Jurkat, Clone E6-1 (cell line): ENCODE measurements around the gene CLTCL1.
"Not testable (repeated sequence)": the region's sequence is repeated elsewhere in the genome, so short reads cannot be mapped to it uniquely, and the experiment has no call there.

Source experiments
- DNase-seq: peaks from one replicate; pipeline ENCODE4 v3.0.0-alpha.2; 2011; ENCODE audit warnings: low read depth, low spot score
- H3K4me3 ChIP-seq: 2 replicates; pipeline ENCODE4 v1.5.1; 2011; ENCODE audit warnings: mild to moderate bottlenecking, low read length, control low read depth, moderate library complexity

CLTCL1 gene

DNA sequence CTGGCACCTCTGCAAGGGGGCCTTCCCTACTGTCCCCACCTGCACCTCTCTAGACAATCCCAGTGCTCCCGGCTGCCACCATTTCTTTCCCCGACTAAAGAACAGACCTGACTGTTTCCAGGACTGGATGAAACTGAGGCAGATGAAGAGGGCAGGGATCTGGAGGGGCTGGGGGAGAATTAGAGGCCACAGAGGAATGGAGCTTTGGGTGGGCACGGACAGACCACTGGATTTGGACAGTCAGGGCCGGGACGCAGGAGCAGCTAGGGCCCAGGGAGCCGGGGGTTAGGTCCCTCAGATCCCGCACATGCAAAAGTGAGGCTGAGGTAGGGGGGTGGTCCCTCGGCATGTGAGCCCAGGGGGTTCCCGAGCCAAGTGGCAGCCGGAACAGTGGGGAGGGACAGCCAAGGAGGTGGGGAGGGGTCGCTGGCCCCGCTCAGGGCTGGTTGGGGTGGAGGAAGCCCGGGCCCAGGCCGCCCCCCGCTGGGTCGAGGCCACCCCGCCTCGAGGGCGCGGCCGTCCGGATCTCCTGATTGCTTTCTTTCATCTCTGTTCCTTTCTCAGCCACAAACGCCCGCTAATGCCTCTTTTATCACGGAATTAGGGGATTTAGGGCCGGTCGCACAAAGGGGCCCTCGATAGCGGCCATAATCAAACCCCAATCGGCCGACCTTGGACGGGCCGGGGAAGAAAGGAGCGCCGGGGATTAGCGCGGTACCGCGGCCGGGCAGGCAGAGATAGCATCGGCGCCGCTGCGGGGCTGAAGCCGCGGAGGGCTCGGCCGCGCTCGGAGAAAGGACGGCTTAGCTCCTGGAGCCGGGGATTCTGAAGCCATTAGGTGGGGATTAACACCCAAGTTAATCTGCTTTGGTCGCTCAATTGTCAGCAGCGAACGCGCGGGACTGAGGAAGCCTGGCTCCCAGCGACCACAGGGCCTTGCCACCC is 122.2 kb downstream of the CLTCL1 start:
- no peak for DNase-seq
- no peak overlapping the region for H3K4me3 ChIP-seq

DNA sequence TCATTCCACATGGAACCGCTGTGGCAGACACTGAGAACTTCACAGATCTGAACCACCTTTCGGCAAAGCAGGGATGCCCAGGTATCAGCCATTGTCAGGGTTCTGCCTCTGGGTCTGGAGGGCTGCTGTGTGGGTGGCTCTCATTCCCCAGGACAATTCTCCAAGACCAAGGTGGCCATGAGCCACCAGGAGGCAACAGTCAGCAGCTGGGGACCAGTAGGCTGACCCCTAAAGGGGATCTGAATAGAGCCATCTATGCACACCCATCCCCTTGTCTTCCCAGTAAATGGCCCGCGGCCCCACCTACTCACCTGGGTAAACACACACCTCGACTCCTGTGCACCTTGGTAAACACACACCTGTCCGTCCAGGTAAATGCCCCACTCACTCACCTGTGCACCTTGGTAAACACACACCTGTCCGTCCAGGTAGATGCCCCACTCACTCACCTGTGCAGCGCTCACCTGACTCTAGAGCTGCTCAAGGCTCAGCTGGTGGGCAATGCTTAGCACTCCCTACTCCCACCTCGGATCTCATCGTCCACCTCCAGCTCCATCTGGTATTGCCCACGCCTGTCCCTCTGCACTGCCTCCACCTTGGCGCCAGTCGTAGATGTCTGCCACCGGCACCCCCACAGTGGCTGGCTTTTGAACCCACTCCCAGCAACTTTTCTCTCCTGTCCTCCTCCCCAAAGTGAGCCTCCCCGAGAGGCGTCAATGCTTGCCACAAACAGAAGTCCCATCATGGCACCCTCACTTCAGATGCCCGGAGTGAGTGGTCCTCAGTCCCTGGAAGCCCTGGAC is 123.2 kb downstream of the CLTCL1 start:
- no peak overlapping the region for H3K4me3 ChIP-seq
- DNase-seq = no peak

DNA sequence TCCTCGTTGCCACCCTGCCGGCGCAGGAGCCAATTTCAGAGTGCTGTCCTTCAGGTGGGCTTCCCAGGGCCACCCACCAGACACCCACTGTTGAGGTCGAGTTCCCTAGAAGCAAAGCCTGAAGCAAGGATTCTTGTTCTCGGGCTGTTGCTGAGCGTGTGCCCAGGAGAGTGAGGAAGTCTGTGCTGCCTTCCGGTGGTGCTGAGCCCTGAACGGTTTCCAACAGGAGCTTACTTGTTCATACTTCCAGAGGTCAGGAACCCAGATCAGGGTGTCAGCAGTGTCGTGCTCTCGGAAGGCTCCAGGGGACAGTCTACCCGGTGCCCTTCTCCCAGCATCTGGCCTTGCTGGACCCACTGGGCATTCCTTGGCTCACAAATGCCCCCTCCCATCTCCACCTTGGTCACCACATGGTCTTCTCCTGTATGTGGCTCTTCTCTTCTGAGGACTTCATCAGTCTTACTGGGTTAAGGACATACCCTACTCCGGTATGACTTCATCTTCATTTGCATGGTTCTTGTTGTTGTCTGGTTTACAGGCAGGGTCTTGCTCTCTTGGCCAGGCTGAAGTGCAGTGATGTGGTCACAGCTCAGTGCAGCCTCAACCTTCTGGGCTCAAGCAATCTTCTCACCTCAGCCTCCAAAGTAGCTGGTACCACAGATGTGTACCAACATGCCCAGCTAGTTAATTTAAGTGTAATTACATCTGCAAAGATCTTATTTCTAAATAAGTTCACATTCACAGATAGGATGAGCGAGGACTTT is 124.2 kb downstream of the CLTCL1 start:
- H3K4me3 ChIP-seq = no peak overlapping the region
- DNase-seq = no peak

DNA sequence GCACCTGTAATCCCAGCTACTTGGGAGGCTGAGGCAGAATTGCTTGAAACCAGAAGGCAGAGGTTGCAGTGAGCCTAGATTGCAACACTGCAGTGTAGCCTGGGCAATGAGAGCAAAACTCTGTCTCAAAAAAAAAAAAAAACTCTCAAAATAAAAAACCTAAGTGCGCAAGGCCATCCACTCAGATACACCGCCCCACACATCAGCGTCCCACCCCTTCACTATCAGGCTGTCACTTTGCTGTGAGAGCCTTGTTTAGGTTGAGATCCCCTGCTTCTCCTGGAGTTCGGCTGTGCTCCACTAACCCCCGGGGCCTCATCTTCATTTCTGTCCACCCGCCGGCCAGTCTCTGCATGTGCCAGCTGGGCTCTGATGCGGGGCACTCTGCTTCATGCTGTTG is 125.1 kb downstream of the CLTCL1 start:
- H3K4me3 ChIP-seq = no peak overlapping the region
- DNase-seq = no peak

DNA sequence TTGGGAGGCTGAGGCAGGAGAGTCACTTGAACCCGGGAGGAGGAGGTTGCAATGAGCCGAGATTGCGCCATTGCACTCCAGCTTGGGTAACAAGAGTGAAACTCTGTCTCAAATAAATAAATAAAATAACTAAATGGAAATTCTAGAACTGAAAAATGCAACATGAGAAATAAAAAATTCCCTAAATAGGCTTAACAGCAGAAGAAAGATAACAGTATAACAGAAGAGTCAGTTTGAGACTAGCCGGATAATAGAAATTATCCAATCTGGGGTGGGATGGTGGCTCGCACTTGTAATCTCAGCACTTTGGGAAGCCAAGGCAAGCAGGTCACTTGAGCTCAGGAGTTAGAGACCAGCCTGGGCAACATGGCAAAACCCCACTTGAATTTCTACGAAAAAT is 127.1 kb downstream of the CLTCL1 start:
- no peak overlapping the region for H3K4me3 ChIP-seq
- no peak for DNase-seq

DNA sequence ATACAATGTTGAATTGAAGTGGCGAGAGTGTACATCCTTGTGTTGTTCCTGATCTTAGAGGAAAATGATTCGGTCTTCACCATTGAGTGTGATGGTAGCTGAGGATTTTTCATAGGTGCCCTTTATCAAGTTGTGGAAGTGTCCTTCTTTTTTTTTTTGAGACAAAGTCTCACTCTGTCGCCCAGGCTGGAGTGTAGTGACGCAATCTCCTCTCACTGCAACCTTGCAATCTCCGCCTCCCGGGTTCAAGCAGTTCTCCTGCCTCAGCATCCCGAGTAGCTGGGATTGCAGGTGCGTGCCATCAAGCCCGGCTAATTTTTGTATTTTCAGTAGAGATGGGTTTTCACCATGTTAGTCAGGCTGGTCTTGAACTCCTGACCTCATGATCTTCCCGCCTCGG is 132.9 kb downstream of the CLTCL1 start:
- H3K4me3 ChIP-seq, DNase-seq: not testable (repeated sequence)

DNA sequence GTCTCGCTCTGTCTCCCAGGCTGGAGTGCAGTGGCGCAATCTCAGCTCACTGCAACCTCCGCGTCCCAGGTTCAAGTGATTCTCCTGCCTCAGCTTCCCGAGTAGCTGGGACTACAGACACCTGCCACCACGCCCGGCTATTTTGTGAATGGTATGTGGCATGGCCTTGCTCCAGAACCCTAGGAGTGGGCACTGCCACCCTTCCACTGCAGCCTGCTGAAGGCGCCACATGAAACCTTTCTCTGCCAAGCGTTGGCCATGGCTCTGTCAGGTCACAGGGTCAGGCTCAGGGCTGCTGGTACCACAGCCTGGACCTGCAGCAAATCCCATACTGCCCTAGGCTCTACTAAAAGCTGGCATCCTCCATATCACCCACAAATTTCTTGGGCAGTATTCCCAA is 135.4 kb downstream of the CLTCL1 start:
- H3K4me3 ChIP-seq, DNase-seq: not testable (repeated sequence)

DNA sequence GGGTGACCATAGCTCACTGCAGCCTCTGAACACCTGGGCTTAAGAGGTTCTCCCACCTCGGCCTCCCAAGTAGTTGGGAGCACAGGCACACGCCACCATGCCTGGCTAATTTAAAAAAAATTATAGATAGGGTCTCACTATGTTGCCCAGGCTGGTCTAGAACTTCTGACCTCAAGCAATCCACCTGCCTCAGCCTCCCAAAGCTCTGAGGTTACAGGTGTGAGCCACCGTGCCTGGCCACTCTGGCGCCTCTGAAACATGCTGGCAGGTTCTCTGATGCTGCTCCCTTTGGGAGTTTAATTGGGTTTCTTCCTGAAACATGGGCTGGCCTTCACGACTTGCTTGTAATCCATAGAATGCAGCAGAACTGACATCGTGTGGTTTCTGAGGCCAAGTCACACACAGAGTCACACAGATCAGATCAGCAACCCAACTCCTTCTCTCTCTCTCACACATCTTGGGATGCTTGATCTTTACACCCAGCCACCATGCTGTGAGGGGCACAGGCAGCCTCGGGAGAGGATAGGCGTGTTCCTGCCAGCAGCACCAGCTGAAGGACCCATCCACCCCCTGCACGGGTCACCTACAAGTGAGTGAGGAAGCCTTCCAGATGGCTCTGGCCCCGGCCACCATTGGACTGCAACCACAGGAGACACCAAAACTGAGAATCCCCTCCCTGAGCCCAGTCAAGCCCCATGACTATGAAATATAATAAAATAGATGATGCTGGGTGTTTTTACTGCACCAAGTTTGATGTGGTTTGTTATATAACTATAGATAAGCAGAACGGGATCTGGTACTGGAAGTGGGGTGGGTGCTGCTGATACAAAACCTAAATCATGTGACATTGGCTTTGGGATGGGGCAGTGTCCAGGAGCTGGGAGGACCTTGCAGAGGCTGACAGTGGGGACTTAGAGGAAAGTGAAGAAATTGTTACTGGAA is 138.3 kb downstream of the CLTCL1 start:
- DNase-seq = no peak
- H3K4me3 ChIP-seq = no peak overlapping the region

DNA sequence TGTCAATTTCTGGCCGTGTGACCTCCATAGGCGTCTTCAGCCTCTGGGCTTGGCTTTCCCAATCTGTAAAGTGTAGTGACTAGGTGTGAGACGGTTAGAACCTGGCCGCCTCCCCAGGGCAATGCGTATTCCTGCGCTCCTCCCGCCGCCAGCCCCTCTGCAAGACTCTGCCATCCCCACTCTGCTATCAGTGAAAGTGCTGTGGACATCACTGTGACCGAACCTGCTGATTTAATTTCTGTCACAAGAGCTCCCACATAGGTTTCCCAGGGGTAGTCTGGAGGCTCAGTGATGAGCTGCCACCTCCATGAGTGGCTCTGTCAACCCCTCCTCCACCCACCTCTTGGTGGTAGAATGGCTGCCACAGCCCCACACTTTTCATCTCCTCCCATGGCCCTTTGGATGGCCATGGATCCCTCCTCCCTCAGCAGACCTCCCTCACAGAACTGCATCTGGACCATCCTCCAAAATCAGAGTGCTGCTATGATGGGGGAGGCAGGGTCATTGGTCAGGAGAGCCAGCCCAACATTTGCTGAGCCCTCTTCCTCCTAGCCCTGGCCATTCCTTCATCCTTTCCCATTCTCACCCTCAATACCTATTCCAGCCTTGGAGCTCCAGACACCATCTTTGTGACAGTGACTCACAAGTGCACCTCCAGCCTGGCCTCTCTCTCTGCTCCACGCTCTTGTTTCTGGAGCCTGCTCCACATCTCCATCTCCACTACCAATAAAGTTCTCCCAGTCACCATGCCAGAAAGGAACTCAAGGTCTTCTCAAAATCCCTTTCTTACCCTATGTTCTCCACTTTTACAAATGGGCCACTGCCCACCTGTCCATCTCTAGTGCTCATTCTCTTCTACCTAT is 140.0 kb downstream of the CLTCL1 start:
- no peak for DNase-seq
- no peak overlapping the region for H3K4me3 ChIP-seq

DNA sequence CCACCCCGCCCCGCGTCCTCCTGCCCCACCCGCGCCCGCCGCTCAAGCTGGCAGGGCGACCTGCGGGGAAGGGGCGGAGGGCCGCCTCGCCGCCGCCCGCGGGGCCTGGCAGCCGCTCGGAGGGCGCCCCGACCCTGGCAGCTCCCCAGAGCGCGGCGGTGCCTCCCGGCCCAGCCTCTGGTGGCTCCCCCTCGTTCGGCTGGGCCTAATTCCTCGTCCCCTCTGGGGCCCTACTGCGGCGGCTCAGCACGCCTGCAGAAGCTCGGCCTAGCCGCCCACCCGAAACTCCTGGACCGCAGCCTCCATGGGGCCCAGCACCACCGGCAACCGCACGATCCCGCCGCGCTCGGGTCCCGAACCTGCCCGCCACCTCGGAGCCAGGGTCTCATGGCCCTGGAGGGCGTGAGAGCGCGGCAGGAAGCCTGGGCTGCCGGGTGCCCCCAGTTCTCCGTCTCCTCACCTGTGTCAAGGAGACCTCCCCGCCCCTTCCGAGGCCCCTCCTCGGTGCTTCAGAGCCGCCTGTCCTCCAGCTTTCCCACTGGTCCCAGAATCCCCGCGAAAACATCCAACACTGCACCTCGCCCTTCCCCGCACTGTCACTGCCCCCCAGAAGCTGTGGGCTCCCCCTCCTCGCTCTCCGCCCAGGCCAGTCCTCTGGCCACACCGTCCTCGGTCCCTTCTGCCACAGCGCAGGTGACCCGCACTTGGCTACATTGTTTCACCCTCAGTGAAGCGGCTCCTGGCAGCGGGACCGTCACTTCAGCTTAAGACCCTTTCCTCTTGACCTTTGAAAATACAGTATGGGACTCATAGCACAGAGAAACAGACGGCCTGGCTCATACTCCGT is 140.8 kb downstream of the CLTCL1 start:
- H3K4me3 ChIP-seq = no peak overlapping the region
- no peak for DNase-seq

DNA sequence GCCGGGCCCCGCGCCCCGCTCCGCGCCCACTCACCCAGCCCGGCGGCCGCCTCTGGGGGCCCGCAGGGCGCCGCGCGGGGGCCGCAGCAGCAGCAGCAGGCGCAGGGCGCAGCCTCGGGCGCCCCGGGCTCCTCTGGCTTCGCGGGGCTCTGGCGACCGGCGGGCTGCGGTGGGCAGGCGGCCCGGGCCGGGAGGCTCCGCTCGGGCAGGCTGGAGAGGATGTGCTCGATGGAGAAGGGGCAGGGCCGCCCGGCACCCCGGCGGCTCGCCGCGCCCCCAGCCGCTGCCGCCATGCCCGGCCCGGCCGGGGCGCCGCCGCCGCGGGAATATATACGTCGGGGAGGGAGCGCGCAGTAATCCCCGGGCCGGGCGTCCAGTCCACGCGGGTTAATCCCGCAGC is 141.5 kb downstream of the CLTCL1 start, which contains the start of gene GSC2:
Gene GSC2, minus strand, starts transcription at position 302 of the 400 bp plus-strand sequence. Its CDS starts 9 bp downstream, at position 293.
- DNase-seq = no peak
- H3K4me3 ChIP-seq = no peak within 1 kb of the TSS

DNA sequence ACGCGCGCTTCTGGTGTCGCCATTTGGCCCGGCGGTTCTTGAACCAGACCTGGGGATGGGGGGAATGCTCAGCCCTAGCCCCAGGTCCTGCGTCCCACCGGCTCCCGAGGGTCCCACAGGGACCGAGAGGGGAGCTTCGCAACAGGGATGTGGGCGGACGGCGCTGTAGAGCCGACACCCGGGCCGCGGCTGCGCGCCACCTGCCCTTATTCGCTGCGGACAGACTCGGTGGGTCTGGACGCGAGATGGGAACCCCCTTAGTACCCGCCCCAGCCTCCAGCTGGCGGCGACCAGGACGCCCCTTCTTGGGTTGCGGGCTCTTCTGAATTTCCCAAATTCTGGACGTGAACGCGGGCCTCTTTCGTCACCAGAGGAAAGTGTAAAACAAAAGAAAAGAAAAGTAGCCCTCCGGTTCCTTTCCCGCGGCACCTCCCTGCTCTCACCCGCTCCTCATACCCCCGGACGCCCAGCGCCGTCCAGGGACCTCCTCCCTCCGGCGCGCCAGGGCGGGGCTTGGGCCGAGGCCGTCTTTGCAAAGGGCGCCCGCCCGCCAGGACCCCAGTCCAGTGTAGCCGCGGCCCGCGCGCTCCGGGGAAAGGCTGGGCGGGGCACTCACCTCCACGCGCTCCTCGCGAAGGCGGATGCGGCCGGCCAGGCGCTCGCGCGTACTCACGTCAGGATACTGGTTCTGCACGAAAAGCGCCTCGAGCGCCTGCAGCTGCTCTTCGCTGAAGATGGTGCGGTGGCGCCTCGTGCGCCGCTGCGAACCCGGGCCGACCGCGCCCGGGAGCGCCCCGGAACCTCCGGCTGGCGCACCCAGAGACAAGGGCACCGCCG is 142.3 kb downstream of the CLTCL1 start:
- DNase-seq = no peak

DNA sequence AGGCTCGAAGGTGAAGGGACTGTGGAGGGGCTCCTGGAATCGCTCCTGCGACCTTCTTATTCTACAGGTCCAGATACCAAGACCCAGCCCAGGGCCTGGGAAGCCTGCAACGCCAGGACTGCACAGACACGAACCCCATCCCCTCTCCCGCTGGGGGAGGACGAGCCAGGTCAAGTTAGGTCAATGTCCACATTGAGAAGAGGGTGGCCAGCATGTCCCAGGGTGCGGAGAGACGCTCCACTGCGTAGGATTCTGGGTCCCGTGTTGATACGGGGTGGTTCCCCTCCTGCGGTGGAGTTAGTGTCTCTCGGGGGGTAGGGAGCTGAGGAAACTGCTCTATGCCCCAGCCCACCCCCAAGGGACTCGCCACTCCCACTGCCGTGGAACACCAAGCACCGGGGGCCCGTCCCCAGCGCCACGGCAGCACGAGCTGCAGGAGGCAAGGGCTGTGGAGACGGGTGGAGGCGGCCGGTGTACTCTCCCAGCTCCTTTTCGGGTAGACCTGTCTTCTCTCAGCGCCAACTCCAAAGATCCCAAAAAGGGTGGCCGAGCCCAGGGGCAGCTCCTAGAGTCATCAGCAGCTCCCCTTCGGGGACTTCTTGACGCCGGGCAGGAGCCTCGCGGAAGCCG is 143.0 kb downstream of the CLTCL1 start:
- no peak overlapping the region for H3K4me3 ChIP-seq
- no peak for DNase-seq

More for the DNA sequence above, 142.3 kb downstream of the CLTCL1 start:
- no peak overlapping the region for H3K4me3 ChIP-seq

DNA sequence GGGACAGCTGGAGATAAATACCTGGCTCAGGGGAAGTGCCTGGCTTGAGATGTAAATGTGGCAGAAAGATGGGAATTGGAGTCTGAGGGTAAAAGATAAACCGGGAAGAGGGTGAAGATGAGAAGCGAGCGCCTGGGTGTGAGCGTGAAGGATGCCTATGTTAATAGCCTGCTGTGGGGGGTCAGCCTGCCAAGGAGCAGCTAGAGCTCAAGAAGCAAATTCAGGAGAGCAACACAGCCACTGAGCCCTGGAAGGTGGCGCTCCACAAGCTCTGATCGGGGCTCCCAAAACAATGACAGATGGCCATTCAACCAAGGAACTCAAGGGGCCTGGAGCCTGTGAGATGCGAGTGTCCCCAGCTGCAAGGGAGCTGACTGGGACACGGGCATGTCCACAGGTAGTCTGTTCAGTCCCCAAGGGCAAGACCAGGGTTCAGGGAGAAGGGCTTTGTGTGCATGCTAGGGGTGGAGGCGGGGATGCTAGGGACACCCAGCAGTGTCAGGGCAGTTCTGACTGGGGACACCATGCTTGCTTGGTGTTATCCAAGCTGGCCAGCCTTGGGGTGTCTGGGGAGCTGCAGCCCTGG is 144.2 kb downstream of the CLTCL1 start:
- DNase-seq = no peak
- no peak overlapping the region for H3K4me3 ChIP-seq
